Endothelial cell of umbilical vein (primary cell): ENCODE data around the gene DSCAML1. TPM values are rescaled to one million over a fixed set of nuclear protein-coding genes. Genes with fewer than 3 reads are reported as not detected.

Source experiments
- BruUV-seq: library from RNA; stranded (reverse); fragments of 400-500 nt; replicated peaks from 2 replicates; lab custom pipeline; 2021; lab: Mats Ljungman, UMichigan
- CTCF ChIA-PET: fragments of 300-600, 350-600 bp; sonication (Branson Sonifier 250); formaldehyde crosslinking; loops from one replicate; lab custom pipeline; 2021; ENCODE audit warnings: antibody characterized with exemption, inconsistent platforms; lab: Charles Lee
- POLR2A ChIA-PET: fragments of 300-600, 350-600 bp; sonication (Branson Sonifier 250); formaldehyde crosslinking; loops from one replicate; lab custom pipeline; 2021; ENCODE audit warnings: antibody characterized with exemption, inconsistent platforms; lab: Charles Lee
- DNase-seq: peaks from one replicate; pipeline ENCODE4 v3.0.0-alpha.2; 2011; ENCODE audit warnings: low read depth, low spot score
- FAIRE-seq: peaks from 2 replicates; lab custom pipeline; 2011; peaks lifted over from hg19 to GRCh38; lab: Jason Lieb, UNC
- H2AFZ ChIP-seq: 2 replicates; pipeline ENCODE4 v1.6.0; 2012; ENCODE audit warnings: low read depth, low read length, control low read depth, inconsistent platforms
- H3K27ac ChIP-seq: 2 replicates; pipeline ENCODE4 v1.5.1; 2011; ENCODE audit warnings: low read depth, mild to moderate bottlenecking, control low read depth, low read length, moderate library complexity; ENCODE audit not compliant: insufficient read depth
- H3K27me3 ChIP-seq, 2 experiments: 2 replicates each; pipeline versions ENCODE4 v1.6.0 to v1.6.1; 2011; ENCODE audit warnings: low read length in 2 of 2, mixed read lengths in 1 of 2; ENCODE audit not compliant: control insufficient read depth in 2 of 2, insufficient read depth in 2 of 2
- H3K36me3 ChIP-seq, 2 experiments: 2 replicates in 1 of 2; 3 replicates in 1 of 2; pipeline ENCODE4 v1.5.1; 2011; ENCODE audit warnings: low read length in 2 of 2, mild to moderate bottlenecking in 1 of 2, moderate library complexity in 1 of 2; ENCODE audit not compliant: control insufficient read depth in 2 of 2, insufficient read depth in 2 of 2; ENCODE audit errors: extremely low read depth in 1 of 2
- H3K4me1 ChIP-seq: 3 replicates; pipeline ENCODE4 v1.5.1; 2011; ENCODE audit warnings: mild to moderate bottlenecking, low read length; ENCODE audit not compliant: control insufficient read depth, insufficient read depth; ENCODE audit errors: extremely low read depth
- H3K4me2 ChIP-seq: 2 replicates; pipeline ENCODE4 v1.6.1; 2011; ENCODE audit warnings: low read length, control low read depth, mixed read lengths; ENCODE audit not compliant: insufficient read depth
- H3K4me3 ChIP-seq, 3 experiments: fragments of 200-600 bp in 1 of 3; sonication (generic), shearing (Covaris generic) in 1 of 3; replicated peaks in 1 of 3; 2 replicates each; pipeline ENCODE4 v1.5.1; 2011 to 2016; ENCODE audit warnings: control low read depth in 3 of 3, low read length in 3 of 3, mild to moderate bottlenecking in 2 of 3, inconsistent platforms in 1 of 3, low read depth in 1 of 3, moderate library complexity in 1 of 3; ENCODE audit not compliant: insufficient read depth in 1 of 3
- H3K79me2 ChIP-seq: 2 replicates; pipeline ENCODE4 v1.6.0; 2012; ENCODE audit warnings: low read length, inconsistent platforms; ENCODE audit not compliant: control insufficient read depth, insufficient read depth
- H3K9ac ChIP-seq: replicated peaks from 2 replicates; pipeline ENCODE3; 2011; ENCODE audit warnings: low read length, control low read depth; ENCODE audit not compliant: insufficient read depth; ENCODE audit errors: extremely low read depth
- H3K9me1 ChIP-seq: replicated peaks from 3 replicates; pipeline ENCODE4 v1.6.0; 2011; ENCODE audit warnings: mild to moderate bottlenecking, low read length; ENCODE audit not compliant: control insufficient read depth, insufficient read depth; ENCODE audit errors: extremely low read depth
- H3K9me3 ChIP-seq: replicated peaks from 2 replicates; pipeline ENCODE4 v1.5.1; 2012; ENCODE audit warnings: low read length, inconsistent platforms; ENCODE audit not compliant: control insufficient read depth, insufficient read depth
- H4K20me1 ChIP-seq: replicated peaks from 2 replicates; pipeline ENCODE3; 2011; ENCODE audit warnings: mild to moderate bottlenecking, low read length; ENCODE audit not compliant: control insufficient read depth, insufficient read depth; ENCODE audit errors: extremely low read depth
- CTCF ChIP-seq, 2 donors: IDR thresholded peaks; 1 replicate in 1 of 2; 2 replicates in 1 of 2; pipeline ENCODE4 v1.5.1; 2011; ENCODE audit warnings: low read length in 2 of 2, mild to moderate bottlenecking in 2 of 2, moderate library complexity in 2 of 2, control low read depth in 1 of 2, inconsistent platforms in 1 of 2, low read depth in 1 of 2; ENCODE audit not compliant: insufficient read depth in 1 of 2; ENCODE audit errors: extremely low read depth in 1 of 2
- EZH2 ChIP-seq: IDR thresholded peaks from 2 replicates; pipeline ENCODE4 v1.6.1; 2012; ENCODE audit warnings: borderline replicate concordance, low read depth, mild to moderate bottlenecking, moderate library complexity, low read length, inconsistent platforms; ENCODE audit not compliant: severe bottlenecking
- FOS ChIP-seq: IDR thresholded peaks from 2 replicates; pipeline ENCODE4 v1.6.1; 2011; ENCODE audit warnings: mild to moderate bottlenecking, low read length, moderate library complexity, borderline replicate concordance; ENCODE audit not compliant: insufficient read depth
- GATA2 ChIP-seq: IDR thresholded peaks from 2 replicates; pipeline ENCODE4 v1.7.0; 2011; ENCODE audit warnings: low read depth, mild to moderate bottlenecking, moderate library complexity, mixed read lengths, low read length; ENCODE audit not compliant: insufficient read length, insufficient read depth
- JUN ChIP-seq: IDR thresholded peaks from 2 replicates; pipeline ENCODE4 v1.6.1; 2011; ENCODE audit warnings: borderline replicate concordance, low read depth; ENCODE audit not compliant: insufficient read length, insufficient read depth
- MAX ChIP-seq: IDR thresholded peaks from 2 replicates; pipeline ENCODE4 v1.6.1; 2011; ENCODE audit not compliant: insufficient read depth, insufficient read length
- MYC ChIP-seq: IDR thresholded peaks from one replicate; pipeline ENCODE4 v1.6.1; 2011; ENCODE audit warnings: mild to moderate bottlenecking, low read depth, low read length
- POLR2A ChIP-seq: IDR thresholded peaks from 2 replicates; pipeline ENCODE4 v1.6.1; 2012; ENCODE audit warnings: low read depth, mild to moderate bottlenecking, control low read depth, low read length
- POLR2AphosphoS5 ChIP-seq: IDR thresholded peaks from 2 replicates; pipeline ENCODE4 v1.6.1; 2012; ENCODE audit warnings: low read depth, mild to moderate bottlenecking, control low read depth, low read length, moderate library complexity; ENCODE audit not compliant: insufficient read depth
- dilution Hi-C: fragments of 300-500 bp; cut with MboI; formaldehyde crosslinking; loops from one replicate; pipeline ENCODE4 v1.15.0; 2019; ENCODE audit warnings: low sequenced_read_pairs; ENCODE audit not compliant: extremely low pct_ligation_motif_present
- intact Hi-C: fragments of 100-400 bp; cut with micrococcal nuclease; formaldehyde crosslinking; loops from one replicate; pipeline ENCODE4 v1.10.0; 2022
- polyA plus RNA-seq, 4 experiments: library from polyadenylated mRNA; depleted of rRNA in 3 of 4; stranded (reverse) in 3 of 4; unstranded in 1 of 4; fragments of >200 nt; gene quantifications; 2 replicates each; pipeline versions ENCODE4 v1.2.1 to v1.2.3, GENCODE V29; 2011 to 2012; ENCODE audit warnings: missing spikeins in 1 of 4
- total RNA-seq: library from RNA; stranded (reverse); gene quantifications from 2 replicates; pipeline ENCODE4 v1.2.3, GENCODE V29; 2021

The DSCAML1 gene
- total and polyA plus RNA-seq, 2 donors (not counting 3 experiments of a cell fraction or from before 2014, with no cell fraction given): not detected

- TF ChIP-seq POLR2A (no peak), FOS (no peak), MYC (no peak), JUN (no peak), EZH2 (no peak), CTCF (IDR thresholded peaks at IDR 0.05; ENCODE audit: extremely low read depth in 1 of 2, insufficient read depth in 1 of 2, low read depth in 1 of 2, low read length in 2 of 2) (no peak), GATA2 (no peak), MAX (no peak), POLR2AphosphoS5 (no peak)
- Histone ChIP-seq H3K27me3 (no peaks in the 10 kb centered on the region), H3K9me1 (no peaks in the 10 kb centered on the region), H4K20me1 (no peaks in the 10 kb centered on the region), H3K36me3 (no peaks in the 10 kb centered on the region), H3K9me3 (no peaks in the 10 kb centered on the region), H3K4me3 (no peak overlapping the region), H3K27ac (no peak overlapping the region), H3K9ac (no peak overlapping the region), H3K79me2 (no peaks in the 10 kb centered on the region), H3K4me1 (no peaks in the 10 kb centered on the region), H3K4me2 (no peak overlapping the region), H2AFZ (no peak overlapping the region)
- DNase-seq (no peak), FAIRE-seq (no peak)
- BruUV-seq: no TSS peak
- CTCF ChIA-PET: no interaction called here
- intact Hi-C loops (no loop called here), dilution Hi-C loops (no loop called here)
- POLR2A ChIA-PET: no interaction called here
Measured at GRCh38 chr11:117771841-117772240, 25.2 kb downstream of the DSCAML1 start.
